Astrocyte of the spinal cord (primary cell): ENCODE measurements around the gene PDXP.

Experiments
- DNase-seq: peaks from one replicate; pipeline ENCODE4 v3.0.0; 2011; ENCODE audit warnings: low read depth, low spot score
- H3K4me3 ChIP-seq: 2 replicates; pipeline ENCODE4 v1.5.1; 2011; ENCODE audit warnings: low read depth, mild to moderate bottlenecking, low read length, moderate library complexity
- in situ Hi-C: cut with HindIII; loops from 2 replicates; pipeline ENCODE4 v1.10.0; 2017; ENCODE audit warnings: low sequenced_read_pairs
- TF ChIP-seq, protein P1 (sequence below): IDR thresholded peaks from 2 replicates; pipeline ENCODE4 v1.5.1; 2012; ENCODE audit warnings: low read depth, mild to moderate bottlenecking, low read length, inconsistent platforms

Gene PDXP

DNA sequence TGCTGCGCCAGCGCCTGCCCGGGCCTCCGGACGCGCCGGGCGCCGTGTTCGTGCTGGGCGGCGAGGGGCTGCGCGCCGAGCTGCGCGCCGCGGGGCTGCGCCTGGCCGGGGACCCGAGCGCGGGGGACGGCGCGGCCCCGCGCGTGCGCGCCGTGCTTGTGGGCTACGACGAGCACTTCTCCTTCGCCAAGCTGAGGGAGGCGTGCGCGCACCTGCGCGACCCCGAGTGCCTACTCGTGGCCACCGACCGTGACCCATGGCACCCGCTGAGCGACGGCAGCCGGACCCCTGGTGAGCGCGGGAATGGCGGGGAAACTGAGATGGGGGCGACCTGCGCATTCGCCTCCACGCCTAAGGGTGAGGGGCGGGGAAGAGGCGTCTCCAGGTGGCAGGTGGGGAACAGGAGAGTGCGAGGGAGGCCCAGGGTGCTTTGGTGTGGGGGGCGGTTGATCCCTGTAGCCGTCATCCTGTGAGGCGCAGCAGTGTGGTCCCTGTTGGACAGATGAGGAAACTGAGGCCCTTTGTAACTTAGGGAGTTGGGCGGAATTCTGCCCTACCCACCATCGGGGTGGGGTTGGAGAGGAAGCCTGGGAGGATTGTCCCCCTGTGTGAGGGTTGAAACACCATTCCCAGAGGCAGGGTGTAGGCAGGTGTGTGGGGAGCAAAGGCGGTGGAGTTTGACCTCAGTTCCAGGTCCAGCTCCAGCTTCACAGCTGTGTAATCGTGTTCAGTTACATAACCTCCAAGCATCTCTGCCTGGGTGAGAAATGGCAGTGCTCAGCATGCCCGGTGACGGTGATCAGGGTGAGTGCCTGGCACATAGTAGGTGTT, 758 bp downstream of the PDXP start:
- H3K4me3 ChIP-seq: peak overlapping the region; percentile 72
- TF ChIP-seq, protein P1, sequence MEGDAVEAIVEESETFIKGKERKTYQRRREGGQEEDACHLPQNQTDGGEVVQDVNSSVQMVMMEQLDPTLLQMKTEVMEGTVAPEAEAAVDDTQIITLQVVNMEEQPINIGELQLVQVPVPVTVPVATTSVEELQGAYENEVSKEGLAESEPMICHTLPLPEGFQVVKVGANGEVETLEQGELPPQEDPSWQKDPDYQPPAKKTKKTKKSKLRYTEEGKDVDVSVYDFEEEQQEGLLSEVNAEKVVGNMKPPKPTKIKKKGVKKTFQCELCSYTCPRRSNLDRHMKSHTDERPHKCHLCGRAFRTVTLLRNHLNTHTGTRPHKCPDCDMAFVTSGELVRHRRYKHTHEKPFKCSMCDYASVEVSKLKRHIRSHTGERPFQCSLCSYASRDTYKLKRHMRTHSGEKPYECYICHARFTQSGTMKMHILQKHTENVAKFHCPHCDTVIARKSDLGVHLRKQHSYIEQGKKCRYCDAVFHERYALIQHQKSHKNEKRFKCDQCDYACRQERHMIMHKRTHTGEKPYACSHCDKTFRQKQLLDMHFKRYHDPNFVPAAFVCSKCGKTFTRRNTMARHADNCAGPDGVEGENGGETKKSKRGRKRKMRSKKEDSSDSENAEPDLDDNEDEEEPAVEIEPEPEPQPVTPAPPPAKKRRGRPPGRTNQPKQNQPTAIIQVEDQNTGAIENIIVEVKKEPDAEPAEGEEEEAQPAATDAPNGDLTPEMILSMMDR: no peak
- no peak for DNase-seq
- in situ Hi-C loops: no loop called here

DNA sequence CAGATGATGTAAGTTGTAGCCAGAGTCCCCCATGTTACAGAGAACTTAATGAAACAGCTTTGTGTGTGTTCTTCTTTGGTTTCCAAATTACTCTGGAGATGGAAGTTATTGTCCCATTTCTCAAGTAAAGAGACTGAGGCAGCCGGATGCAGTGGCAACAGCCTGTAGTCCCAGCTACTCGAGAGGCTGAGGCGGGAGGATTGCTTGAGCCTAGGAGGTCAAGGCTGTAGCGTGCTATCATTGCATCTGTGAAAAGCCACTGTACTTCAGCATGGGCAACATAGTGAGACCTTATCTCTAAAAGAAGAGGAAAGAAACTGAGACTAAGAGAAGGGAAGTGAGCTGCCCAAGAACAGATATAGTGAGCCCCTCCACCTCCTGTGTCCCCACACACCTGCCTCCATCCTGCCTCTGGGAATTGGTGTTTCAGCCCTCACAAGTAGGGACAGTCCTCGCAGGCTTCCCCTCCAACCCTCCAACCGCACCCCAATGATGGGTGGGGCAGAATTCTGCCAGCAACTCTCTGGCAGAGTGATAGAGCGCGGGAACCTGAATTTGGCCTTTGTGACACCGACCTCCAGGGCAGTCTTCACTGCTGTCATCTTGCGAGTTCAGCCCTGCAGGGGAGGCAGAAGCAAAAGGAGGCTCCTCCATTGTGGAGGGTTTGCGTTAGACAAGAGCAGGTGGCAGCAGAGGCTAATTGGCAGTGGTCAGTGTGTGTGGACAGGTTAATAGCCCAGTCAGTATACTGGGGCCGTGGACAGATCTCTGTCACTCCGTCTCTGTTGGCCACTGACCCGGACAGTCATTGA, 1.6 kb downstream of the PDXP start:
- TF ChIP-seq, protein P1: no peak
- in situ Hi-C loops: no loop called here
- H3K4me3 ChIP-seq: peak overlapping the region; percentile 72
- DNase-seq: no peak

DNA sequence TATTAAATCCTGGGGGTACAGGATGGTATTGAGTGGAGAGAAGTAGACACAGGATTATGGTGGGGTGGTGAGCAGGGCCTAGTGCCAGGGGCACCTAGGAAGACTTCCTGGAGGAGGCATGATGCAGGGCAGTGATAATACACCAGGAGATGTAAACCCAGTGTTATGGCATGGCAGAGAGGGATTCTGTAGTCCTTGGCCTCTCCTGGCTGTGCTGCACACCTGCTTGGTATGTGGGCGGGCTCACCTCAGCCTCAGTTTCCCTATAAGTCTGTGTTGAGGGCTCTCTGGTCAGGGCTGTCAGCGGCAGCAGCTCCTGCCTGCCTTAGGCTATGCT, 2.2 kb downstream of the PDXP start:
- no peak overlapping the region for H3K4me3 ChIP-seq
- in situ Hi-C loops: no loop called here

GRCh38 chr22:37661160-37661924, 2.8 kb downstream of the PDXP start:
- H3K4me3 ChIP-seq: no peak overlapping the region
- DNase-seq: peak; percentile 77
- TF ChIP-seq, protein P1: peak; percentile 70
- in situ Hi-C loops: no loop called here

More for the DNA sequence above, 2.2 kb downstream of the PDXP start:
- TF ChIP-seq, protein P1: no peak
- DNase-seq: no peak

- in situ Hi-C loops: no loop called here
- no peak overlapping the region for H3K4me3 ChIP-seq
Measured at GRCh38 chr22:37662039-37662438, 3.5 kb downstream of the PDXP start.

More at GRCh38 chr22:37662039-37662438, 3.5 kb downstream of the PDXP start:
- TF ChIP-seq, protein P1: no peak
- DNase-seq: no peak
